SH-SY5Y (cell line): ENCODE results near the gene CDKN2A.

Experiments
- GATA2 ChIP-seq: IDR thresholded peaks from 2 replicates; pipeline ENCODE4 v1.6.1; 2011; ENCODE audit warnings: mild to moderate bottlenecking, low read depth, low read length
- GATA3 ChIP-seq: IDR thresholded peaks from 2 replicates; pipeline ENCODE4 v1.6.1; 2011; ENCODE audit warnings: low read depth, mild to moderate bottlenecking, low read length, moderate library complexity

Gene CDKN2A

DNA sequence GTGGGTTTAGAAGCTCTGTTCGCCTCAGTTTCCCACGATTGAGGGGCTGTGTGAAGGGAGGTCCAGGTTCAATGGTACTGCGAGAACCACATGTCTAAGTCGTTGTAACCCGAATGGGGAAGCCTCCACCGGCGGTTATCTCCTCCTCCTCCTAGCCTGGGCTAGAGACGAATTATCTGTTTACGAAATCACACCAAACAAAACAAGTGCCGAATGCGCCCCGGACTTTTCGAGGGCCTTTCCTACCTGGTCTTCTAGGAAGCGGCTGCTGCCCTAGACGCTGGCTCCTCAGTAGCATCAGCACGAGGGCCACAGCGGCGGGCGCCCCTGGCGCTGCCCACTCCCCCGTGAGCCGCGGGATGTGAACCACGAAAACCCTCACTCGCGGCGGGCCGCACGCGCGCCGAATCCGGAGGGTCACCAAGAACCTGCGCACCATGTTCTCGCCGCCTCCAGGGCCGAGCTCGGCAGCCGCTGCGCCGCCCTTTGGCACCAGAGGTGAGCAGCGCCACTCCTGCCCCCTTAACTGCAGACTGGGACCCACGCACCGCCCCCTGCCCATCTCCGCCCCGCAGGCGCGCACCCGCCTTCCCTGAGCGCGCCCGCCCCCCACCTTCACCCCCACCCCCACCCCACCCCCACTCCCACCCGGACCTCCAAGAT lies at the start of gene CDKN2A:
CDKN2A (minus strand) TSS at position 500 of the 663 bp plus-strand sequence.
- no peak for TF ChIP-seq GATA3
- TF ChIP-seq GATA2: no peak

DNA sequence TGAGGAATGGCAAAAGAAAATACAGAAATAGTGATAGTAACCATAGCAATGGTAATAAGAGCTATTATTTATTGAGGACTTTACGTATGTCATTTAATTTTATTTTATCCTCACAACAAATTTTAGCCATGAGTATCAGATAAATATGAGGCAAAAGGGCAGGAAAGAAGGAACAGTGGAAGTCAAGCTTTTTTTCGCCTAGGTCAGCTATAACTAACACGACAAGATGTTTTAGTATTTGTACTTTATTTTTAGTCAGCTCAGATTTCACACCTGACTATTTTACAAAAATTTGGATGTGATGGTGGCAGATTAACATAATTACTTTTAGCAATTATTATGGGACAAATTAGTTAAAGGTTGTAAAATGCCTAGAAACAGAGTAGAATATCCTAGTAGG lies 49.7 kb upstream of the CDKN2A start:
- TF ChIP-seq GATA3 (no peak), GATA2 (no peak)

DNA sequence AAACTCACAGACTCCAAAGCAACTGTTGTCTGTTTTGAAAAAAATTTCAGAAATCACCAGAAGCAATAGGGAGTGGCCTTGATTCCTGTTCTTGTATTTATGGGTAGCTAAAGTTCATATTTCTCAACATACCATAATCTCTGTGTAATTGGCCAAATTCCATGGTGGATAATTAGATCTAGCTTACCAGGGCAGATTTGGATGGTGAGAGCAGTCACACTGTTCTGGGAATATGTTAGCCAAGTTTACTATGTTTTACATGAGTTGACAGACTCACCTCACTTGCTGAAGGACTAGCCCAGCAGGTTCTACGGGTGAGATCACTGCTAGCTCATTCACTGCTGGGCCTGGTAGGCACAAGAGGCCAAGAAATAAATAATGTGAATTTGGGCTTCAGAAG lies 47.6 kb upstream of the CDKN2A start:
- TF ChIP-seq GATA2 (no peak), GATA3 (no peak)

DNA sequence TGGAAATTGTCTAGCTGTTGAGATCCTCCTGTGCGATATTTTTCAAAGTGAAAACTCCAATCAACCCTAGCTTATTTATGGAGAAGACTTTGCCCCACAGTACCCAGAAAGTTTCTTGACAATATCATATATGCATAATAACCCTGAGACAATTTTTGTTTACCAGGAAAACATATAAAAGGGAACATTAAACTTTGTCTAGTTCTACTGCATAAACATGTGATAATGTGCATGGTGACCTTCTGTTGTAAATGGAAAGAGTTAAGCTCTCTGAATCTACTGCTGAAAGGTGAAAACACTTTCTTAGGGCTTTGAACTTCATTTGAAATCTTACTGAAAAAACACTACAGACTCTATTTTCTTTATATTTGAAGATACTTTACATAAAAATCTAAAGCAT lies 47.2 kb upstream of the CDKN2A start:
- TF ChIP-seq GATA3 (no peak), GATA2 (no peak)

DNA sequence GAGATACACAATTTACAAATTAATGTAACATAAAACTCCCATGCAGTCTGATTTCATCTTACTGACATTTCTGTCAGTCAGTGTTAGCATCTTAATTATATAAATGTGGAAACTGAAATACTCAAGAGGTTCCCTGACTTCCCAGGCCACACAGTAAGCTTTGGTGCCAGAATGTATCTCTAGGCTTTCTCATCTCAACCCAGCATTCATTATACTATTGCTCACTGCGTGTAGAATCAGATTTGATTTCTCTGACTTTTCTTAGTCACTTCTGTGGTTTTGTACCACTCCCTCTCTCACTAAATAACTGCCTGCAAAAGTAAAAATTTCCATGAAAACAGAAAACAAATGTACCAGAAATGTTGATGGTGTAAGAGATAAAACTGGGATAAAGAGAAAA lies 46.6 kb upstream of the CDKN2A start:
- TF ChIP-seq GATA3: no peak
- TF ChIP-seq GATA2: no peak

DNA sequence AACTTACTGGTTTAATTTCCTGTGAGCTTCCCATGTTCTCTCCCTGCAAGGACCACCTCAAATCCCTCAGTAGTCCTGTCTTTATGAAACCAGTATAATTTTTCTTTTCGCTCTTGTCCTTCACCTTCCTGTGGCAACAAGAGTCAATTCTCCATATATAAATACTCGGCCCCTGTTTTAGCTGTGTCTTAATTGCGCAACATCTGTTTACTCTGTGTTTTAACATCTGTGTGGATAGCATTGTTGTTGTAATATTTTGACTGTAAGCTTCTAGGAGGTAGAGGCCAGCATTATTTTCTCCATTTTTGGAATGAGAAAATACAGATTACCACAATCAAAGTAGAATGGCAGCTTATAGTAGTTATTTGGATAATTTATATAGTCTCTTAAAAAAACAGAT lies 45.1 kb upstream of the CDKN2A start:
- no peak for TF ChIP-seq GATA3
- TF ChIP-seq GATA2: no peak

DNA sequence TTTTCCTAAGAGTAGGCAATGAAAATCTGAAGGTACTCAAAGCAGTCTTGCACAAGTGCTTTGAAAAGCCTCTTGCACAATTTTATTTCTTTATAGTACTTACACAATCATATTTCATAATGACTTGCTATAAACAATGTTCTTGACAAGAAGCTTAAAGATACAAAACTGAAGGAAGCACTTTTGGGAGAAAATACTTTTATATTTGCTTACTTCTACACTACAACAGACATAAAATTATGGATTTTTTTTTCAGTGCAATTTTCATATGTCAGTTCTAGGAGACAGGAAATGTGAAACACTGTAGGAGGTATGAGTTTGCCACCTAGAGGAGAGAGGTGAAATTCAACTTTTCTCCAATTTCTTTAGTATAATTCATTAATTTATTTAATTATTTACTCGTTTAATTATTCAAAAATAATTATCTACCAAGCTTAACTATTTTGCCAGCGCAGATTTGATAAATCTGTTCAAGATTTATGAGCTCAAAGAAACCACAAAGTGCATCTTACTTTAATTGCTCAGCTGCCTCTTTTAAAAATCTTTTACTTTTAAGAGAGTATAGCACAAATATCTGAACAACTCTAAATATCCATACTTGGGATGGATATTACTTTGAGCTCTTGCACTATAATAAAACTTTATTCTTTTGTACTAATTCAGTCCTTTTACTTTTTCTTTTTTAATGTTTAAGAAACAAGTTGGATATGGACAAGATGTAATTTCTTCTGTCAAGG lies 43.9 kb upstream of the CDKN2A start:
- TF ChIP-seq GATA2 (no peak), GATA3 (no peak)

DNA sequence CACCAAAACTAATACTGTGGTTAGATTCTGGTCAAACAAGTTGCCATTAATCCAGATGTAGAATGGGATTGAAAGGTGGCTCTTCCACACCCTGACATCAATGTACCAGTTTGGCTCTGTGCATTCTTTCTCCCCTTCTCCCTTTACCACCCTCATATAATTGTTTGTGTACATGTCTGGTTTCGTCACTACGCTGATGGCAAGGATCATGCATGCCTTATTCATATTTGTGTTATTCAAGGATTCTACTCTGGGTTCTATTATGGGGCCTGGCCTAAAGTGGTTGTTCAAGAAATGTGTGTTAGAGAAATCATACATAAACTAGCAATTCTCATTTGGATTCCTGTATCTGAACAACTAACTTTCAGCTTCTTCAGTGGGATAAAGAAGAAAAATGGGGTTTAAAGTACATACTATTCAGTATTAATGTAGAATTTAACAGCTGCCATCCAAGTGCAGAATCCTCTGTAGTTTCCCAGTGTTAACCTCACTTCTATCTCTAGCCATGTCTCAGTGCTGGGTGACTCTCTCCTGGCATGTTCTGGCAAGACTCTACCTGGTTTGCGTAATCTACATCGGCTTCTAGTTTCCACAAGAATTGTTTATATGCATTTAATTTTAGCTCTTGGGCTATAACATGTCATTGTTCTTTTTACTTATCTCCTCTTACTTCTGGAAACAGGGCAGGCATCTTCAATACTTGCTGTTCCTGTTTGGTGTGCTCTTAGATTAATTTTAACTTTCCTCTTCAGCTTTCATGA lies 42.9 kb upstream of the CDKN2A start:
- TF ChIP-seq GATA2 (no peak), GATA3 (no peak)

DNA sequence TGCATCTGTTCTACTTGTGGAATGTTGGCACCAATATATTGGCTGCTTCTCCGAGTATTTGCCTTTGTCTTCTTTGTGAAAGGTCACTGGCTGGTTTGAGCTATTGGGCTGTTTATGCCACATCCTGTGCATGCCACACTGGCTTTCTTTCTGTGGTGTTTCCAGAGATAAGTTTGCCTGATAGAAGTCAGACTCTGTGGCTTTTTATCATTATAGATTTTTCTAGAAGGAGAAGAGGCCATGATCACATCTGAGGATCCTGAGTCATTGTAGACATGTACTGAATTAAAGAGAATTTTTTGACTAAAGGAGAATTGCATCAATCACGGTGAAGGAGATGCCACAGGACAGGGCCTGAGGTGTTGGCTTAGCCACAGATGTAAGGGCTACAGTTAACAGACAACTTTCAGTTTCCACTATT lies 41.4 kb upstream of the CDKN2A start:
- TF ChIP-seq GATA3 (no peak), GATA2 (no peak)

DNA sequence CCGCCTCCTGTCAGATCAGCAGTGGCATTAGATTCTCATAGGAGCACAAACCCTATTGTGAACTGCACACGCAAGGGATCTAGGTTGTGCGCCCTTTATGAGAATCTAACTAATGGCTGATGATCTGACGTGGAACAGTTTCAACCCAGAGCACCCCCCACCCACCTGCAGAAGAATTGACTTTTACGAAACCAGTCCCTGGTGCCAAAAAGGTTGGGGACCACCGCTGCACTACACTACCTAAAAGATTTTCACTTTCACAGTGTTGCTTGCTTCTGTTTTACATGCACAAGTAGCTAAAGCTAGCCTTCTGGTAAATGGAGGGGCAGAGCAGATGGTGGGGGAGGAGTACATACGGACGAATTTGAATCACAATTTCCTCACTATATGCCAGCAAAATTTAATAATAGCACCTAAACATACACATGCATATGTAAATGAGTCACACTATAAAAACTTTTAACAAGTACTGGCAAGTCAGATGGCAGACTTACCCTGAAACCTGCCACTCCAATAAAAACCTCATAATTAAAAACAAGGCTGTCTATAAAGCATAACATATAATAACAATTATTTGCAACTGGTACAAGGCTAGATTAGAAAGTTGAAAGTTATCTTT lies 38.9 kb upstream of the CDKN2A start:
- TF ChIP-seq GATA3: no peak
- TF ChIP-seq GATA2: no peak

DNA sequence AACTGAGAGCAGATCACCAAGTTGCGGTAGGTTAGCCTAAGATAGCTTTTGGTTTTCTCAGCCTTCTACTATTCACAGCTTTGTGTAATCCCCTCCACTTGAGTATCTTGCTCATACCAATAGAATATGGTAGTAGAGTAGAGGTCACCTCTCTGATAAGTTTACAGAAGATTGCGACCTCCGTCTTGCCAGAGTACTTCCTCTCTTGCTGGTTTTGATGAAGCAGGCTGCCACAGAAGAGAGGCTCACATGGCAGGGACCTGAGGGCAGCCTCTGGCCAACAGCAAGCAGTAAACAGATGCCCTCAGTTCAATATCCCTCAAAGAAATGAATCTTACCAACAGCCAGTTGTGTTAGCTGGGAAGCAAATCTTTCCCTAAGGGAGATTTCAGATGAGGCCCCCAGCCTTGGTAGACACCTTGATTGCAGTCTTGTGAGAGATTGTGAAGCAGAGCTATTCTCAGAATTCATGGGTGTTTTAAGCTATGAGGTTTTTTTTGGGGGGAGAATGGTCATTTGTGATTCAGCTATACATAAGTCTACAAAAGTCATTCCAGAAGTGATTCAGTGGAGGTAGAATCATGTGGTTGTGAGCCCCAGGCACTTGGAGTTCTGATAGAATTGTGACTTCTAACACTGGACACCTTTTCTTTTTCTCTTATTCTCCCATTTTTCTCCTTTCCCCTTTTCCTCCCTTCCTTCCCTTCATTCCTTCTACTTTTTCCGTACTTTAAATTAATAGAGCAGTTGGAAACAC lies 37.6 kb upstream of the CDKN2A start:
- TF ChIP-seq GATA2 (no peak), GATA3 (no peak)

DNA sequence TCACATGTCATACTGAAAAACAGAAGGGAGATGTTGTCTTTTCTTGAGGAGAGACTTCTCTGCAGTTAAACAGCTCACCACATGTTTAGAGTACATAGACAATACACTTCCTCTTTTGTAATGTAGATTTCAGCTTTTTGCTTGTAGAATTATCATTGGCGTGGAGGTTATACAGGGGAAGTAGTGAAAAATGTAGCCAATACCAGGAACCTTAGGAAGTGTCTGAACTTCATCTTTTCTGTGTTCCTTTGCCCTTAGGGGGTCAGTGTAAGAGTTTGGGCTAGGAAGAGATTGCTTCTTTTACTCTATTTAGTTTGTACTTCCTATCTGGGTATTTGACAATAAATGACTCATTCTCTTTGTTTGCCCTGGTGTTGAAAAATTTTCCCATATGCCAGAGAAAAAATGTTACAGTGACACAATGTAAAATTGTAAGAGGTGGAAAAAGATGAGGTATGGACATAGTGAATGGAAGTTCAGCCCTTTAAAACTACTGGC lies 36.0 kb upstream of the CDKN2A start:
- no peak for TF ChIP-seq GATA3
- no peak for TF ChIP-seq GATA2

DNA sequence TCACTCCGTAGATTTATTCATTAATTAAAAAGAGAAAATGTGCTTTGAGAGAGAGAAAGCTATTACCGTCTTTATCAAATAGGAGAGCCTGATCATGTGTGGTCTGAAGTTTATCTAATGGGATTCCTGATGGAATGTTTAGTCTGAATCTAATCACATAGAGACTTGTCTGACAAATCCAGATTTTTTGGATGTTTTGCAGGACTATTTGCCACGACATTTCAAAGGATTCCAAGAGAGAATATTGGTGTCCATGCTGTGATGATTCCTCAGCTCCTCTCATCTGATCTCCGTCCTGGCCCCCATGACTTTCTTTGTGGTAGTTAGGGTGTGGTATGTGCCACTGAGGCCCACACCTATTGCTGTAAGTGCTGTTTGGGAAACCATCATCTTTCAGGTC lies 35.0 kb upstream of the CDKN2A start:
- TF ChIP-seq GATA2 (no peak), GATA3 (no peak)
